ENCODE data around the gene GCNT1. TPM values are rescaled to one million over a fixed set of nuclear protein-coding genes. Genes with fewer than 3 reads are reported as not detected.

Gene GCNT1
- total RNA-seq = 16.7 and 18.7 TPM in 2 replicates

DNA sequence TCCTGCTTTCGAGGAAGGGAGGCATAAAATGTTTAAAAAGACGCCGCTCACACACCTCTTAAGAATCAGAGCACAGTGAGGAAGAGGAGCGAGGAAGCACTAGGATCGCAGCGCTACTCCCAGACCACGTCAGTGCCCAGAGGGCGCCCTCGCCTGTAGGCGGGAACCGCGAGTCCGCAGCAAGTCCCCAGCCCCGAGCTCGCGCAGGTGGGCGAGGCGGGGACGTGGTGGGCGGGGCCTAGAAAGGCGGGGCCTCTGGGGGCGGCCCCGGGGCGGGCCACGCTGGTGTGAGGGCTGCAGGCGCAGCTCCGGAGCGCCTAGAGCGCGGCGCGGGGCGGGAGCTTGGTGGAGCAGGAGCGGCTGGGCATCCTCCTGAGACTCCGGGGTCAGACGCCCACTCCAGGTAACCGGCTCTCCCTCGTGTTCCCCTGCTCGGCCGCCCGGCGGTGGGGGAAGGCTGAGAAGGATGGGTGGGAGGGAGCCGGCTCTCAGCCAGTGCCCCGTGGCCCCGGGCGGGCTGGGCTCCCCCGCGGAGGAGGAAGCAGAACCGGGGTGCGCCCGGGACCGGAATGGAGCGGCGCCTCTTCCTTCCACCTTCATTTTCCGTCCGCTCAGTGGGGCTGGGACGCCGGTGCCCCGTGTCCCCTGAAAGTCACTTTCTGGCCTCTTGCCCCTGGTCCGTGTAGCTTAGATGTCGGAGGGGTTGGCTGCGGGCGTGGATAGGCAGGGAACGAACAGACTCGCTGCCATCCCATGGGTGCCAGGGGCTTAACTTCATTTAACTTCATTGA is at the start of gene GCNT1:
GCNT1 (plus strand) TSS at position 280 of the 791 bp plus-strand sequence. CDS start 43,200 bp downstream, outside the sequence.

Other genes starting within 250 kb of the GCNT1 start
- 18.5 and 19.7 TPM in 2 replicates for gene RFK, start 64.8 kb upstream of the GCNT1 start, total RNA-seq

All from hair follicle dermal papilla cell (primary cell).